ENCODE measurements around the gene CEP290. TPM values are rescaled to one million over a fixed set of nuclear protein-coding genes. Genes with fewer than 3 reads are reported as not detected.

The CEP290 gene
- total RNA-seq, 1 experiment from 2014 or later, result 12.8 TPM

- H3T11ph ChIP-seq (ENCODE audit: low read length), result no peak overlapping the region
- H4K91ac ChIP-seq (ENCODE audit: insufficient read length, low read depth, low read length), result no peak overlapping the region
- Mint-ChIP-seq H3K4me3 (no peak overlapping the region), H3K27me3 (ENCODE audit: low read depth) (no peaks in the 10 kb centered on the region), H3K27ac (no peak overlapping the region), H3K9me3 (peaks cover 0 to 4% of the 10 kb centered on the region in 2 experiments; a peak in 1 of 5 replicates), H3K4me1 (no peaks in the 10 kb centered on the region), H3K36me3 (ENCODE audit: insufficient read depth in 1 of 3, low read depth in 3 of 3) (peaks cover 22 to 33% (median 23%) of the 10 kb centered on the region in 3 experiments)
- no peaks in the 10 kb centered on the region for H4K20me1 ChIP-seq (ENCODE audit: control insufficient read depth, insufficient read depth, insufficient read length)
- no peak overlapping the region for H3K23ac ChIP-seq (ENCODE audit: insufficient read length, low read depth, low read length)
- no peak overlapping the region for H3K27ac ChIP-seq (ENCODE audit: insufficient read length, low read depth, low read length)
- no peak overlapping the region for H2BK12ac ChIP-seq (ENCODE audit: insufficient read length, low read depth, low read length)
- H2AK5ac ChIP-seq (ENCODE audit: insufficient read length, low read length), result no peak overlapping the region
- WGBS (ENCODE audit: extremely low coverage, insufficient read length, low lambda C conversion rate), result no CpG with 5 or more reads among the region's 2 CpGs
- H4K5ac ChIP-seq (ENCODE audit: insufficient read length, low read depth, low read length), result no peak overlapping the region
- H2BK20ac ChIP-seq (ENCODE audit: low read depth, low read length, poor library complexity, severe bottlenecking), result no peak overlapping the region
- no peaks in the 10 kb centered on the region for H3K4me1 ChIP-seq (ENCODE audit: insufficient read depth, low read length)
- no peaks in the 10 kb centered on the region for H3K27me3 ChIP-seq (ENCODE audit: insufficient read depth, low read length)
- no peak for TF ChIP-seq CTCF (conservative IDR thresholded peaks at IDR 0.05)
- H2BK15ac ChIP-seq (ENCODE audit: low read depth, low read length), result no peak overlapping the region
- H2AFZ ChIP-seq (ENCODE audit: low read length), result no peak overlapping the region
- H3K18ac ChIP-seq (ENCODE audit: insufficient read length, low read depth, low read length), result no peak overlapping the region
- H3K79me1 ChIP-seq (ENCODE audit: insufficient read depth, low read depth, low read length, poor library complexity, severe bottlenecking), result no peaks in the 10 kb centered on the region
- no peak overlapping the region for H3K9ac ChIP-seq (ENCODE audit: extremely low read depth, insufficient read length, low read length)
- no peak for DNase-seq
- no peak overlapping the region for H4K8ac ChIP-seq (replicated peaks; ENCODE audit: insufficient read length, low read depth, low read length)
- no peaks in the 10 kb centered on the region for H3K9me3 ChIP-seq (ENCODE audit: control insufficient read depth, low read depth, low read length)
- H2BK5ac ChIP-seq (ENCODE audit: insufficient read length, low read length), result no peak overlapping the region
- no peak overlapping the region for H2BK120ac ChIP-seq (ENCODE audit: low read depth, low read length, poor library complexity, severe bottlenecking)
- H3K56ac ChIP-seq (ENCODE audit: insufficient read length, low read depth, low read length), result no peak overlapping the region
- no peak overlapping the region for H3K4ac ChIP-seq (ENCODE audit: low read depth, low read length)
- no peak overlapping the region for H3K4me2 ChIP-seq (ENCODE audit: insufficient read depth, insufficient read length, low read length)
- H3K79me2 ChIP-seq (ENCODE audit: insufficient read depth, low read length), result no peaks in the 10 kb centered on the region
- H3K14ac ChIP-seq (ENCODE audit: insufficient read depth, low read length), result no peak overlapping the region
- H3K23me2 ChIP-seq (ENCODE audit: insufficient read length, low read depth, low read length, poor library complexity, severe bottlenecking), result no peaks in the 10 kb centered on the region
These were observed 43.4 kb upstream of the CEP290 start for GRCh38 chr12:88185279-88185678.

All from H9 (cell line).